GM23338 (cell line): Measurements from ENCODE around the gene RNGTT. TPM values are rescaled to one million over a fixed set of nuclear protein-coding genes. Genes with fewer than 3 reads are reported as not detected.

Experiments
- ATAC-seq: fragments of 200-7000 bp; cut with Tn5 transposase; 3 replicates; pipeline ENCODE4 v1.9.1; 2020
- DNase-seq: peaks from one replicate; pipeline ENCODE4 v3.0.0-alpha.2; 2015; ENCODE audit warnings: low spot score
- H2AFZ ChIP-seq: fragments of 200-600 bp; sonication (generic); 2 replicates; pipeline ENCODE4 v1.8.0; 2016; ENCODE audit warnings: antibody characterized with exemption, mild to moderate bottlenecking, moderate library complexity
- H3F3A ChIP-seq: fragments of 200-600 bp; sonication (generic); replicated peaks from 2 replicates; pipeline ENCODE4 v1.8.0; 2017; ENCODE audit warnings: antibody characterized with exemption, mixed run types, low read depth
- H3K27ac ChIP-seq: fragments of 200-600 bp; sonication (generic); 2 replicates; pipeline ENCODE4 v1.6.1; 2016; ENCODE audit warnings: low read depth
- H3K27me3 ChIP-seq: fragments of 200-600 bp; sonication (generic); 2 replicates; pipeline ENCODE4 v1.8.0; 2016; ENCODE audit warnings: mild to moderate bottlenecking, mixed run types, moderate library complexity; ENCODE audit not compliant: insufficient read depth
- H3K36me3 ChIP-seq: fragments of 200-600 bp; sonication (generic); 2 replicates; pipeline ENCODE4 v1.8.0; 2016; ENCODE audit warnings: mild to moderate bottlenecking; ENCODE audit not compliant: insufficient read depth
- H3K4me1 ChIP-seq: fragments of 200-600 bp; sonication (generic); 2 replicates; pipeline ENCODE4 v1.8.0; 2016; ENCODE audit warnings: mild to moderate bottlenecking, moderate library complexity; ENCODE audit not compliant: insufficient read depth
- H3K4me2 ChIP-seq: fragments of 200-600 bp; sonication (generic); 2 replicates; pipeline ENCODE4 v1.7.1; 2017; ENCODE audit warnings: mixed run types
- H3K4me3 ChIP-seq: fragments of 200-600 bp; sonication (generic); 2 replicates; pipeline ENCODE4 v1.6.1; 2016; ENCODE audit warnings: mixed run types
- H3K79me2 ChIP-seq: fragments of 200-600 bp; sonication (generic); replicated peaks from 2 replicates; pipeline ENCODE4 v1.8.0; 2017; ENCODE audit warnings: mild to moderate bottlenecking; ENCODE audit not compliant: insufficient read depth
- H3K9me2 ChIP-seq: fragments of 200-600 bp; sonication (generic); 2 replicates; pipeline ENCODE4 v1.8.0; 2017; ENCODE audit not compliant: insufficient read depth
- H4K20me1 ChIP-seq: fragments of 200-600 bp; sonication (generic); replicated peaks from 2 replicates; pipeline ENCODE4 v1.8.0; 2017; ENCODE audit warnings: mild to moderate bottlenecking; ENCODE audit not compliant: insufficient read depth
- H3K27ac Mint-ChIP-seq: 2 replicates; pipeline ENCODE4 v1.8.0; 2020; ENCODE audit warnings: inconsistent platforms, mild to moderate bottlenecking, moderate library complexity, mixed read lengths
- H3K27me3 Mint-ChIP-seq: 3 replicates; pipeline ENCODE4 v1.8.0; 2022; ENCODE audit warnings: low read depth, mild to moderate bottlenecking, moderate library complexity, mixed read lengths, inconsistent platforms; ENCODE audit not compliant: insufficient read depth, poor library complexity
- H3K36me3 Mint-ChIP-seq: 3 replicates; pipeline ENCODE4 v1.8.0; 2021; ENCODE audit warnings: low read depth, mild to moderate bottlenecking, inconsistent platforms, moderate library complexity, mixed read lengths
- H3K4me1 Mint-ChIP-seq: 3 replicates; pipeline ENCODE4 v1.8.0; 2020; ENCODE audit warnings: mild to moderate bottlenecking, inconsistent platforms, mixed read lengths
- H3K4me3 Mint-ChIP-seq: 3 replicates; pipeline ENCODE4 v1.8.0; 2021; ENCODE audit warnings: moderate library complexity, mild to moderate bottlenecking, inconsistent platforms, mixed read lengths
- H3K9me3 Mint-ChIP-seq: 3 replicates; pipeline ENCODE4 v1.8.0; 2020; ENCODE audit warnings: moderate library complexity, mild to moderate bottlenecking, inconsistent platforms, mixed read lengths
- CREB1 ChIP-seq: fragments of 250-450 bp; sonication (Bioruptor Pico); IDR thresholded peaks from 2 replicates; pipeline ENCODE4 v1.5.0; 2020; ENCODE audit warnings: low read depth, mild to moderate bottlenecking, moderate library complexity
- EZH2 ChIP-seq: fragments of 200-600 bp; sonication (generic); IDR thresholded peaks from one replicate; pipeline ENCODE4 v1.8.0; 2017; ENCODE audit warnings: antibody characterized with exemption, mild to moderate bottlenecking, low read depth; ENCODE audit not compliant: unreplicated experiment
- EZH2phosphoT487 ChIP-seq: fragments of 200-600 bp; sonication (generic); IDR thresholded peaks from one replicate; pipeline ENCODE4 v1.8.1; 2018; ENCODE audit warnings: antibody characterized with exemption; ENCODE audit not compliant: unreplicated experiment
- NANOG ChIP-seq: IDR thresholded peaks from 2 replicates; pipeline ENCODE4 v1.6.1; 2016; ENCODE audit warnings: antibody characterized with exemption, borderline replicate concordance
- POLR2AphosphoS5 ChIP-seq: IDR thresholded peaks from 2 replicates; pipeline ENCODE4 v1.6.1; 2016; ENCODE audit warnings: antibody characterized with exemption, low read depth
- STAT1 ChIP-seq: IDR thresholded peaks from one replicate; pipeline ENCODE4 v1.6.1; 2016; ENCODE audit warnings: antibody characterized with exemption; ENCODE audit not compliant: unreplicated experiment
- ZNF114 ChIP-seq: fragments of 250-450 bp; sonication (Bioruptor Pico); IDR thresholded peaks from 2 replicates; pipeline ENCODE4 v1.5.0; 2020; ENCODE audit warnings: mild to moderate bottlenecking, moderate library complexity
- polyA plus RNA-seq: library from polyadenylated mRNA; unstranded; fragments of >200 nt; fragmentation: Nextera tagmentation; extraction: Ambion mirVana; gene quantifications from 2 replicates; pipeline ENCODE4 v1.2.1, GENCODE V29; 2016
- total RNA-seq: library from RNA; depleted of rRNA; stranded (reverse); fragments of >200 nt; shearing (Covaris generic); gene quantifications from 2 replicates; pipeline ENCODE4 v1.2.3, GENCODE V29; 2014
- TF ChIP-seq, protein P1 (sequence below), 2 experiments: fragments of 200-600 bp in 1 of 2; sonication (generic) in 1 of 2; conservative IDR thresholded peaks; 2 replicates each; pipeline versions ENCODE4 v1.5.1 to v1.6.1; 2016 to 2017; ENCODE audit warnings: antibody characterized with exemption in 2 of 2, low read depth in 2 of 2, mild to moderate bottlenecking in 2 of 2, moderate library complexity in 1 of 2
- TF ChIP-seq, protein P2 (sequence below): IDR thresholded peaks from 2 replicates; pipeline ENCODE4 v1.6.1; 2016; ENCODE audit warnings: antibody characterized with exemption
- TF ChIP-seq, protein P3 (sequence below): IDR thresholded peaks from one replicate; pipeline ENCODE4 v1.6.1; 2018; ENCODE audit warnings: antibody characterized with exemption; ENCODE audit not compliant: unreplicated experiment

RNGTT gene
- total and polyA plus RNA-seq, 2 experiments from 2014 or later: 11.2 to 29.2 TPM

DNA sequence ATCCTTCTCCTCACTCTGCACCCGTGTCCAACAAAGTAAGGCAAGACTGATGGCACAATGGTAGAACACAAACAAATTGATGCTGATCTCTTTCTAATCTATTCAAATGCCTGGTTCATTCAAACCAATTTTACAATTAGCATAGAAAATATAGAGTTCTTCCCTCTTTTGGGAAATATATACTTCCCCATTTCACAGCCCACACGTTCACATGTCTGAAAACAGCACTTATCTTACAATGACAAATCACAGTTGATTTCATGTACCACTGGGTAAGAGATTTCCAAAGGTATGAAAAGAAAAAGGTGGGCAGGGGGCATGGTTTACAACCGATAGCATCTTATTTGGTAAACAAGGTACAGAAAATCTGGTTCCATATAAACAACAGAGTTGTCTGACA, 137.6 kb downstream of the RNGTT start (continued):
- TF ChIP-seq, protein P1, sequence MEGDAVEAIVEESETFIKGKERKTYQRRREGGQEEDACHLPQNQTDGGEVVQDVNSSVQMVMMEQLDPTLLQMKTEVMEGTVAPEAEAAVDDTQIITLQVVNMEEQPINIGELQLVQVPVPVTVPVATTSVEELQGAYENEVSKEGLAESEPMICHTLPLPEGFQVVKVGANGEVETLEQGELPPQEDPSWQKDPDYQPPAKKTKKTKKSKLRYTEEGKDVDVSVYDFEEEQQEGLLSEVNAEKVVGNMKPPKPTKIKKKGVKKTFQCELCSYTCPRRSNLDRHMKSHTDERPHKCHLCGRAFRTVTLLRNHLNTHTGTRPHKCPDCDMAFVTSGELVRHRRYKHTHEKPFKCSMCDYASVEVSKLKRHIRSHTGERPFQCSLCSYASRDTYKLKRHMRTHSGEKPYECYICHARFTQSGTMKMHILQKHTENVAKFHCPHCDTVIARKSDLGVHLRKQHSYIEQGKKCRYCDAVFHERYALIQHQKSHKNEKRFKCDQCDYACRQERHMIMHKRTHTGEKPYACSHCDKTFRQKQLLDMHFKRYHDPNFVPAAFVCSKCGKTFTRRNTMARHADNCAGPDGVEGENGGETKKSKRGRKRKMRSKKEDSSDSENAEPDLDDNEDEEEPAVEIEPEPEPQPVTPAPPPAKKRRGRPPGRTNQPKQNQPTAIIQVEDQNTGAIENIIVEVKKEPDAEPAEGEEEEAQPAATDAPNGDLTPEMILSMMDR (conservative IDR thresholded peaks at IDR 0.05; ENCODE audit: low read depth in 2 of 2): no peak
- no peak for TF ChIP-seq STAT1

DNA sequence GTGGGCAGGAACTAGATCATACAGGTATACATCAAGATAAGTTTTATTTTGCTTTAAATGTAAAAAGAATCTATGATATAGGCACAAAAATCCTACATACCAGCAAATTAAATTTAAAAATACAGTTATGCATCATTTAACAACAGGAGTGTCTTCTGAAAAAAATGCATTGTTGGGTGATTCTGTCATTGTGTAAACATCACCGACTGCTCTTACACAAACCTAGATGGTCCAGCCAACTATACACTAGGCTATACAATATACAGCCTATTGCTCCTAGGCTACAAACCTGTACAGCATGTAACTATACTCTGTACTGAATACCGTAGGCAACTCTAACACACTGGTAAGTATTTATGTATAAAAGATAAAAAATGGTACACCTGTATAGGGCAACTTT, 139.4 kb downstream of the RNGTT start:
- no peaks in the 10 kb centered on the region for H3K9me2 ChIP-seq
- Mint-ChIP-seq H3K4me1 (no peaks in the 10 kb centered on the region; the same call in 2 of the 3 replicates), H3K27ac (no peak overlapping the region), H3K36me3 (peaks cover 19% of the 10 kb centered on the region; the same call in 2 of the 3 replicates), H3K9me3 (peaks cover 11% of the 10 kb centered on the region; the same call in 2 of the 3 replicates), H3K27me3 (peaks cover 4% of the 10 kb centered on the region), H3K4me3 (no peak overlapping the region)
- H3K79me2 ChIP-seq: peaks cover 9% of the 10 kb centered on the region; the same call in 1 of the 2 replicates
- no peak overlapping the region for H3K27ac ChIP-seq
- H4K20me1 ChIP-seq: no peaks in the 10 kb centered on the region
- no peak for ATAC-seq
- H3K4me2 ChIP-seq: no peak overlapping the region
- no peak overlapping the region for H3K4me3 ChIP-seq
- no peak for DNase-seq
- H3K4me1 ChIP-seq: no peaks in the 10 kb centered on the region
- H2AFZ ChIP-seq: no peak overlapping the region
- no peaks in the 10 kb centered on the region for H3K27me3 ChIP-seq
- H3K36me3 ChIP-seq: no peaks in the 10 kb centered on the region
- no peaks in the 10 kb centered on the region for H3F3A ChIP-seq
- TF ChIP-seq, protein P1 (conservative IDR thresholded peaks at IDR 0.05; ENCODE audit: low read depth in 2 of 2): no peak
- TF ChIP-seq, protein P2, sequence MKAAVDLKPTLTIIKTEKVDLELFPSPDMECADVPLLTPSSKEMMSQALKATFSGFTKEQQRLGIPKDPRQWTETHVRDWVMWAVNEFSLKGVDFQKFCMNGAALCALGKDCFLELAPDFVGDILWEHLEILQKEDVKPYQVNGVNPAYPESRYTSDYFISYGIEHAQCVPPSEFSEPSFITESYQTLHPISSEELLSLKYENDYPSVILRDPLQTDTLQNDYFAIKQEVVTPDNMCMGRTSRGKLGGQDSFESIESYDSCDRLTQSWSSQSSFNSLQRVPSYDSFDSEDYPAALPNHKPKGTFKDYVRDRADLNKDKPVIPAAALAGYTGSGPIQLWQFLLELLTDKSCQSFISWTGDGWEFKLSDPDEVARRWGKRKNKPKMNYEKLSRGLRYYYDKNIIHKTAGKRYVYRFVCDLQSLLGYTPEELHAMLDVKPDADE: no peak
- TF ChIP-seq EZH2 (no peak), NANOG (no peak), ZNF114 (CRISPR knock-in tag) (no peak), POLR2AphosphoS5 (no peak), CREB1 (CRISPR knock-in tag) (no peak), EZH2phosphoT487 (no peak), STAT1 (no peak)
- TF ChIP-seq, protein P3, sequence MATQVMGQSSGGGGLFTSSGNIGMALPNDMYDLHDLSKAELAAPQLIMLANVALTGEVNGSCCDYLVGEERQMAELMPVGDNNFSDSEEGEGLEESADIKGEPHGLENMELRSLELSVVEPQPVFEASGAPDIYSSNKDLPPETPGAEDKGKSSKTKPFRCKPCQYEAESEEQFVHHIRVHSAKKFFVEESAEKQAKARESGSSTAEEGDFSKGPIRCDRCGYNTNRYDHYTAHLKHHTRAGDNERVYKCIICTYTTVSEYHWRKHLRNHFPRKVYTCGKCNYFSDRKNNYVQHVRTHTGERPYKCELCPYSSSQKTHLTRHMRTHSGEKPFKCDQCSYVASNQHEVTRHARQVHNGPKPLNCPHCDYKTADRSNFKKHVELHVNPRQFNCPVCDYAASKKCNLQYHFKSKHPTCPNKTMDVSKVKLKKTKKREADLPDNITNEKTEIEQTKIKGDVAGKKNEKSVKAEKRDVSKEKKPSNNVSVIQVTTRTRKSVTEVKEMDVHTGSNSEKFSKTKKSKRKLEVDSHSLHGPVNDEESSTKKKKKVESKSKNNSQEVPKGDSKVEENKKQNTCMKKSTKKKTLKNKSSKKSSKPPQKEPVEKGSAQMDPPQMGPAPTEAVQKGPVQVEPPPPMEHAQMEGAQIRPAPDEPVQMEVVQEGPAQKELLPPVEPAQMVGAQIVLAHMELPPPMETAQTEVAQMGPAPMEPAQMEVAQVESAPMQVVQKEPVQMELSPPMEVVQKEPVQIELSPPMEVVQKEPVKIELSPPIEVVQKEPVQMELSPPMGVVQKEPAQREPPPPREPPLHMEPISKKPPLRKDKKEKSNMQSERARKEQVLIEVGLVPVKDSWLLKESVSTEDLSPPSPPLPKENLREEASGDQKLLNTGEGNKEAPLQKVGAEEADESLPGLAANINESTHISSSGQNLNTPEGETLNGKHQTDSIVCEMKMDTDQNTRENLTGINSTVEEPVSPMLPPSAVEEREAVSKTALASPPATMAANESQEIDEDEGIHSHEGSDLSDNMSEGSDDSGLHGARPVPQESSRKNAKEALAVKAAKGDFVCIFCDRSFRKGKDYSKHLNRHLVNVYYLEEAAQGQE: no peak
